Measurements from ENCODE around the gene MANSC1. TPM values are rescaled to one million over a fixed set of nuclear protein-coding genes. Genes with fewer than 3 reads are reported as not detected.

MANSC1 gene
- total RNA-seq, 2 donors from 2014 or later, result 48.0 to 62.8 TPM

GRCh38 chr12:12286441-12286840 lies 63.6 kb downstream of the MANSC1 start:
- no peak for ATAC-seq
- DNase-seq, result no peak
- intact Hi-C loops (cut with DNase I, micrococcal nuclease), result no loop called here

GRCh38 chr12:12282761-12283425 lies 67.1 kb downstream of the MANSC1 start:
- intact Hi-C loops (cut with DNase I, micrococcal nuclease), result no loop called here
- no peak for ATAC-seq
- DNase-seq, result no peak

- DNase-seq (no peak), ATAC-seq (no peak)
- intact Hi-C loops (cut with DNase I, micrococcal nuclease), result no loop called here
Observed at GRCh38 chr12:12282202-12282601, 67.8 kb downstream of the MANSC1 start.

GRCh38 chr12:12281134-12281533 lies 68.9 kb downstream of the MANSC1 start:
- no peak for ATAC-seq
- no peak for DNase-seq
- intact Hi-C loops (cut with DNase I, micrococcal nuclease), result no loop called here

GRCh38 chr12:12278899-12279298 lies 71.1 kb downstream of the MANSC1 start:
- DNase-seq (no peak), ATAC-seq (no peak)
- intact Hi-C loops (cut with DNase I, micrococcal nuclease), result no loop called here

Other genes with a start within 250 kb of the MANSC1 start
- 10 to 100 TPM; 31.2 to 32.7 TPM for gene LRP6, start 83.2 kb downstream of the MANSC1 start, total RNA-seq
- 10 to 100 TPM; 12.2 to 13.8 TPM for gene BORCS5, start 6.8 kb upstream of the MANSC1 start, total RNA-seq
- 10 to 100 TPM; 38.6 to 73.5 TPM for gene DUSP16, start 212.6 kb upstream of the MANSC1 start, total RNA-seq